ENCODE data around the gene FAM162A.
A peak's percentile ranks its signal among the peaks of the same experiment; 100 is the strongest.

The FAM162A gene

DNA sequence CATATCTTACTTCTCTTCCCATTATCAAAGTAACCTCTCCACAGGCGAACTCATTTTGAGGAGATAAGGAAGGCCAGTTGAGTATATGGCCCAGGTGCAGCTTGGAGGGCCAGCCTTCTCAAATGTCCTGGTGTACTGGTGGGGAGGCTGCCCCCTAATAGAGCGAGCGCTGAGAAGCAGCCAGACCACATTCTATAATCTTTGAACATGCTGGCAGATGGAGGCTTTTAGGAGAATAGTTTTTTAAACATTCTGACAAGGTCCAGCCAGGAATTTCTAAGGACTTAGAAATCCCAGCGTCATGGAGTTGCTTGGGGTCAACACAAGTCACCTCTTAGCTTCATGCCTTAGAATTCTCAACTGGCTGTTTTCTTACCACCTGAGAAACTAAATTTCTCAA is 26.1 kb downstream of the FAM162A start:
- no peak overlapping the region for H3K27ac ChIP-seq
- no peak for TF ChIP-seq ZFX (IDR thresholded peaks at IDR 0.05; ENCODE audit: borderline replicate concordance)
- TF ChIP-seq, protein P1, sequence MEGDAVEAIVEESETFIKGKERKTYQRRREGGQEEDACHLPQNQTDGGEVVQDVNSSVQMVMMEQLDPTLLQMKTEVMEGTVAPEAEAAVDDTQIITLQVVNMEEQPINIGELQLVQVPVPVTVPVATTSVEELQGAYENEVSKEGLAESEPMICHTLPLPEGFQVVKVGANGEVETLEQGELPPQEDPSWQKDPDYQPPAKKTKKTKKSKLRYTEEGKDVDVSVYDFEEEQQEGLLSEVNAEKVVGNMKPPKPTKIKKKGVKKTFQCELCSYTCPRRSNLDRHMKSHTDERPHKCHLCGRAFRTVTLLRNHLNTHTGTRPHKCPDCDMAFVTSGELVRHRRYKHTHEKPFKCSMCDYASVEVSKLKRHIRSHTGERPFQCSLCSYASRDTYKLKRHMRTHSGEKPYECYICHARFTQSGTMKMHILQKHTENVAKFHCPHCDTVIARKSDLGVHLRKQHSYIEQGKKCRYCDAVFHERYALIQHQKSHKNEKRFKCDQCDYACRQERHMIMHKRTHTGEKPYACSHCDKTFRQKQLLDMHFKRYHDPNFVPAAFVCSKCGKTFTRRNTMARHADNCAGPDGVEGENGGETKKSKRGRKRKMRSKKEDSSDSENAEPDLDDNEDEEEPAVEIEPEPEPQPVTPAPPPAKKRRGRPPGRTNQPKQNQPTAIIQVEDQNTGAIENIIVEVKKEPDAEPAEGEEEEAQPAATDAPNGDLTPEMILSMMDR (IDR thresholded peaks at IDR 0.05) = no peak

DNA sequence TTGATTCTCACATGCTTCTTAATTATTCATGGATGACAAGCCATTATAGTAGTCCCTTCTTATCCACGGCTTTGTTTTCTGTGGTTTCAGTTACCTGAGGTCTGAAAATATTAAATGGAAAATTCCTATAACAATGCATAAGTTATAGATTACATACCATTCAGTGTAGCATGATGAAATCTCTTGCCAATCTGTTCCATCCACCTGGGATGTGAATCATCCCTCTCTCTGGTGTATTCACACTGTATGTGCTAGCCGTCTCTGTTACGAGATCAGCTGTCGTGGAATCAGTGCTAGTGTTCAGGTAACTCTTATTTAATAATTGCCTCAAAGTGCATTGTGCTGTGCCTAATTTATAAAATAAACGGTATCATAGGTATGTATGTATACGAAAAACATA is 26.7 kb downstream of the FAM162A start:
- no peak overlapping the region for H3K27ac ChIP-seq
- TF ChIP-seq, protein P1 (IDR thresholded peaks at IDR 0.05) = no peak
- TF ChIP-seq ZFX (IDR thresholded peaks at IDR 0.05; ENCODE audit: borderline replicate concordance) = no peak

DNA sequence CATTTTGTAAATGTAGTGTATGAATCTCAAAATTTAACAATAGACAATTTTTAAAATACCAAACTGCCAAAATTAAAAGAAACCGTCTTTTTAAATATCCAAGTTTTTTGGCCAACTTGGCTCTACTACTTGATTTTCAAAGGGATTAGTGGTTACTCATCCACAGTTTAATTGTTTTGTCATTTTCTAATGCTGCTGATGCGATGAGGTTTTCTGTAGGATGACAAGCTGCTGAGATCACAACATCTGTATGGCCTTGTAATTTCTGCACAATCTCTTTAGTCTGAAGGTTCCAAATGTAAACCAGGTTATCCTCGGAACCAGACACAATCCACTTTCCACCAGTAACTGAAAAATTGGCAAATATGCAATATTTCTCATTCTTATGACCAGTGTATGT is 30.4 kb downstream of the FAM162A start:
- TF ChIP-seq, protein P1 (IDR thresholded peaks at IDR 0.05) = no peak
- TF ChIP-seq ZFX (IDR thresholded peaks at IDR 0.05; ENCODE audit: borderline replicate concordance) = no peak
- H3K27ac ChIP-seq = peak overlapping the region; percentile 90; the same call in 1 of the 2 replicates

DNA sequence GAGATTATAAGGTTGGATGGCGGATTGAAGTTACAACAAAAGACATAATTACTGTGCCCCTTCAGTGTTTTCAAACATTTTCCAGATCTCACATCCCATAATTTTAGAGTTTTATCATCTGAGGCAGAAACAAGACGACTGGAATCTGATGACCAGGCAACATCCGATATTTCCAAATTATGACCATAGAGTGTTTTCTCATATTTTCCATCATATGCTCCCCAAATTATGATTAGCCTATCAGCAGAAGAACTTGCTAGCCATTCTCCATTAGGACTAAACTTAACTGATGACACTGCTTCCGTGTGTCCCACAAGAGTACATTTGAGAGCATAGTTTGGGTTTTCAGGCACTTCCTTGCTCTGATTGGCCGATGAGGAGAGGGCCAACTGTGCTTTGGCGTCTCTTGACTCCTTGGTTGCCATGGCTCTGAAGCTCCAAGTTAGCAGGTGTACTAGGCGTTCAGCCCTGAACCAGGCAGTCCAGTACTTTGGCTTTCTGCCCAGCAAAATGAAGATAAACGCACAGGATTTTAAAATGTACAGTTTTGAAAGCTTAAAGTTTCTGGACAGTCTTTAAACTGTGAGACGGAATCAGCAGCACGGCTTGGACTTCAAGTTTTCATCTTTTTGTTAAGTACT is 31.2 kb downstream of the FAM162A start:
- H3K27ac ChIP-seq = peak overlapping the region; percentile 90
- TF ChIP-seq ZFX (IDR thresholded peaks at IDR 0.05; ENCODE audit: borderline replicate concordance) = no peak
- TF ChIP-seq, protein P1 (IDR thresholded peaks at IDR 0.05) = no peak

DNA sequence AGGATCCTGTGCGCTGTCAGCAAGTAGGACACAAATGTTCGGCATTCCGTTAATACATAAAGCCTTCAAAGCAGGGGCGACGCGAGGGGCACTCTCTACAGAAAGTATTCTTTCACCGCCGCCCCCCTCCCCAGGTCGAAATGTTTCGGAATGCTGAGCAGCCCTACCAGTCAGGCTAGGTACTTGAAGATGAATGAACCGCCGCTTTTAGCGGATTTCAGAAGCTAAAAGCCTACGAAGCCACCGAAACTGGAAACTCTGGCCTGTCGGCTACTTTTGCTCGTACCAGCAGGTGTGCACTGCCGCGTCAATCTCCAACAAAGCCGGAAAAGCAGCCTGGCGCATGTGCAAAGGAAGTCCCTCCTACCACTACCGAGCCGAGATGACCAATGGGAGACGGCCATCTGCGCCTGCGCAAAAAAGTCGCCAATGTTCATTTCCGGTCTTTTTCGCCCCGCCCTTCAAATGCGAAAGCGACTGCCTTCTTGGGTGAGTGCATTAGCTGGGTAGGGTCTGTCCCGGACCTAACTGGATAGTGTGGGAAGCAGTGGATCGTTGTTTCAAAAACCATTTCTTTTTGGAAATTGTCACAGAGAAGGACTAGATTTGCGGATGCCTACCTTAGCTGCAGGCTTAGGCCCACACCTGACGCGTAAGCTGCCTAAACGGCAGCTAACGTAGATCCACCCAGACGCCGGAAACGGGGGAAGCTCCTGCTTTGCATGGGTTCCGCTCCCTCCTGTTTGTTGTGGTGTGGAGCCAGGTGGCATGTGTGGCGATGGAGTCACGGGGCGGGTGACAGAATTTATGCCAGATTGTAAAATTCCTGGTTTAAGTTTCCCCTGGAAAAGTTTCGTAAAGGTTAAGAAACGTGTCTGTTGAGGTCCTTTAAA is 32.0 kb downstream of the FAM162A start, which contains the start of gene WDR5B:
TSS of gene WDR5B (minus strand) at position 301 of the 893 bp plus-strand sequence. CDS start 534 bp downstream, outside the sequence.
- TF ChIP-seq, protein P1 (IDR thresholded peaks at IDR 0.05) = 0 out of 2 replicates have a peak, but pooled peaks have one; percentile 6
- no peak for TF ChIP-seq ZFX (IDR thresholded peaks at IDR 0.05; ENCODE audit: borderline replicate concordance)
- H3K27ac ChIP-seq = peak within 1 kb of the TSS; percentile 90

DNA sequence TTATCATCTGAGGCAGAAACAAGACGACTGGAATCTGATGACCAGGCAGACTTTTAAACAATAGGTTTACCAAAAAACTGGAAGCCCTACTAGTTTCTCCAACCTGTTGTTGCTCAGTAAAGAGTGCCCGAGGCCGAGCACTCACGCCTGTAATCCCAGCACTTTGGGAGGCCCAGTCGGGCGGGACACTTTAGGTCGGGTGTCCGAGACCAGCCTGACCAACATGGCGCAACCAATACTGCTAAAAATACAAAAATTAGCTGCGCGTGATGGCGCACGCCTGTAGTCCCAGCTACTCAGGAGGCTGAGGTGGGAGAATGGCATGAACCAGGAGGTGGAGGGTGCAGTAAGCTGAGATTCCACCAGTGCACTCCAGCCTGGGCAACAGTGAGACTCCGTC is 33.0 kb downstream of the FAM162A start:
- TF ChIP-seq ZFX (IDR thresholded peaks at IDR 0.05; ENCODE audit: borderline replicate concordance) = no peak
- H3K27ac ChIP-seq = peak overlapping the region; percentile 90

DNA sequence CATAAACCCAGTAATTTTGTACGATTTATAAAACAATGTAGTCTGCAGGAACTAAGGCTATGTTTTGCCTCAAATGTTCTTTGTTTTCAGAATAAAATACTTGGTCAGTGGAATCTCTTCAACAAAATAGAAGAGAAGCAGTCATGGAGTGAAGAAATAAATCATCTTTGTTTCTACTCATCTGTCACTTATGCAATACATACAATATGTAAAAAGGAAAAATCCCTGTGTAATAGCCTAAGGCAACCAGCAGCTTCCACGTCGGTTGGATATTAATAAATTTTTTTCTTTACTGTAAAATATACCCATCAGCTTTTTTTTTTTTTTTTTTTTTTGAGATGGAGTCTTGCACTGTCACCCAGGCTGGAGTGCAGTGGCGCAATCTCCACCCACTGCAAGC is 37.1 kb downstream of the FAM162A start:
- H3K27ac ChIP-seq = no peak overlapping the region
- TF ChIP-seq, protein P1 (IDR thresholded peaks at IDR 0.05) = no peak
- TF ChIP-seq ZFX (IDR thresholded peaks at IDR 0.05; ENCODE audit: borderline replicate concordance) = no peak
